ENCODE measurements around the gene PPP2R2C. TPM values are rescaled to one million over a fixed set of nuclear protein-coding genes. Genes with fewer than 3 reads are reported as not detected.

PPP2R2C gene
- total RNA-seq, 1 experiment from 2014 or later = not detected

DNA sequence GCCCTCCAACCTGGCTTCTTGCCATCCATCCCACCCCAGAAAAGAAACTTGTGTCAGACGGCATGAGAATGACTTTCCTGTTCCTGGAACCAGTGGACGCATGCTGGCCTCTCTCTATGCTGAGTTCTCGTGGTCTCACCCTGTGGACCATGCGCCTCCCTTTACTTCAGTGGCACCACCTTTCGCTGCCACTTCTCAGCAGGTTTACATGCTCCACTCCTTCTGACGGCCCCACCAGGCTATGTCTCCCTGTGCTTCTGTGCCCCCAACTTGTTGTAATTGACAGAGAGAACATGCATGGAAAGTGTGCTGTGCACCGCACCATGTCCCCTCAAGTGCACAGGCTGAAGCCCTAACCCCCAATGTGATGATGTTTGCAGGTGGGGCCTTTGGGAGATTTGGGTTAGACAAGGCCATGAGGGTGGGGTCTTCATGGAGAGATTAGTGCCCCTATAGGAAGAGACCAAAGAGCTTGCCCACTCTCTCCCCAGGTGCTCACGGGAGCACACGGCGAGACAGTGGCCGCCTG lies 3.1 kb upstream of the PPP2R2C start:
- DNase-seq = no peak
- ChIA-PET POLR2A (no interaction called here), CTCF (no interaction called here)
- peaks cover 7% of the 10 kb centered on the region for H3K4me1 Mint-ChIP-seq (ENCODE audit: low read depth, unreplicated experiment)
- intact Hi-C loops (cut with micrococcal nuclease; ENCODE audit: unreplicated experiment) = no loop called here
- H3K4me3 Mint-ChIP-seq (ENCODE audit: unreplicated experiment) = no peak overlapping the region
- peaks cover 40% of the 10 kb centered on the region for H3K27me3 Mint-ChIP-seq (ENCODE audit: insufficient read depth, unreplicated experiment)
- H3K36me3 Mint-ChIP-seq (ENCODE audit: insufficient read depth, unreplicated experiment) = no peaks in the 10 kb centered on the region
- H3K36me3 ChIP-seq (ENCODE audit: control insufficient read depth, insufficient read depth, low read length) = no peaks in the 10 kb centered on the region
- BruUV-seq (replicated peaks) = no TSS peak
- no peak overlapping the region for H3K4me3 ChIP-seq (ENCODE audit: low read depth, low read length)
- H3K9me3 ChIP-seq = no peaks in the 10 kb centered on the region
- TF ChIP-seq, protein P1, sequence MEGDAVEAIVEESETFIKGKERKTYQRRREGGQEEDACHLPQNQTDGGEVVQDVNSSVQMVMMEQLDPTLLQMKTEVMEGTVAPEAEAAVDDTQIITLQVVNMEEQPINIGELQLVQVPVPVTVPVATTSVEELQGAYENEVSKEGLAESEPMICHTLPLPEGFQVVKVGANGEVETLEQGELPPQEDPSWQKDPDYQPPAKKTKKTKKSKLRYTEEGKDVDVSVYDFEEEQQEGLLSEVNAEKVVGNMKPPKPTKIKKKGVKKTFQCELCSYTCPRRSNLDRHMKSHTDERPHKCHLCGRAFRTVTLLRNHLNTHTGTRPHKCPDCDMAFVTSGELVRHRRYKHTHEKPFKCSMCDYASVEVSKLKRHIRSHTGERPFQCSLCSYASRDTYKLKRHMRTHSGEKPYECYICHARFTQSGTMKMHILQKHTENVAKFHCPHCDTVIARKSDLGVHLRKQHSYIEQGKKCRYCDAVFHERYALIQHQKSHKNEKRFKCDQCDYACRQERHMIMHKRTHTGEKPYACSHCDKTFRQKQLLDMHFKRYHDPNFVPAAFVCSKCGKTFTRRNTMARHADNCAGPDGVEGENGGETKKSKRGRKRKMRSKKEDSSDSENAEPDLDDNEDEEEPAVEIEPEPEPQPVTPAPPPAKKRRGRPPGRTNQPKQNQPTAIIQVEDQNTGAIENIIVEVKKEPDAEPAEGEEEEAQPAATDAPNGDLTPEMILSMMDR (IDR thresholded peaks at IDR 0.05; ENCODE audit: insufficient read depth in 1 of 2, low read depth in 1 of 2, low read length in 1 of 2, severe bottlenecking in 1 of 2, unreplicated experiment in 1 of 2) = no peak
- no peaks in the 10 kb centered on the region for H3K9me3 Mint-ChIP-seq (ENCODE audit: unreplicated experiment)
- no peak overlapping the region for H3K27ac Mint-ChIP-seq (ENCODE audit: unreplicated experiment)
- no peaks in the 10 kb centered on the region; the same call in 1 of the 2 replicates for H3K27me3 ChIP-seq (replicated peaks; ENCODE audit: control insufficient read depth, insufficient read depth, low read length)
- no peaks in the 10 kb centered on the region for H3K4me1 ChIP-seq

DNA sequence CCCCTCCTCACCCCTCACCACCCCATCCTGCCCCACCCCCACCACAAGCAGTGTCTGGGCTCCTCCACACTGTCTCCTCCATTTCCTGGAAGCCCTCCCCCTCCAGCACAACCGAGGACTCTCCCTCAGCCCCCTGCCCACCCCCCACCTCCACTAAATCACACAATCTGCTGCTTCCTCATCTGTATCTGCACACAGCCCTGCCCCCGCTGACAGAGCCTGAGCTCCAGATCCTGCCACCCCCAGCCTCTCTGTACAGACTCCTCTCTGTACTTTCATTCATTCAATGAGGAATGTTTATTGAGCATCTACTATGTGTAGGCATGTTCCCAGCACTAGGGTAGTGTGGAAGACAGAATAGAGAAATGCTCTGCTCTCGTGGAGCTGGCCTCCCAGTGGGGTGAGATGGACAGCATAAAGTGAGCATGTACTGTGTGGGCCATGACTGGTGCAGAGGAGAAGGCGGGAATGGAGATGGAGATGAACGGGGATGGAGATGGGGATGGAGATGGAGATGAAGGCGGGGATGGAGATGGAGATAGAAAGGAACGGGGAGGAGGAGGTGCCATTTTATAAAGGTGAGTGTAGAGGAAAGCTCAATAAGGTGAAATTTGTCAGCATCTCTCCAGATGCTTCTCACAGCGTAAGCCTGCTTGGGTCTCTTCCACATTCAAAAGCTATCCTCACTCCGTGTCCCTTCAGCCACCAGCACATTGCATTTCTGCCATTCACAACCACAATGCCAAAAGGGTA lies 2.5 kb upstream of the PPP2R2C start:
- H3K4me3 ChIP-seq (ENCODE audit: low read depth, low read length) = no peak overlapping the region
- intact Hi-C loops (cut with micrococcal nuclease; ENCODE audit: unreplicated experiment) = no loop called here
- no peaks in the 10 kb centered on the region for H3K36me3 ChIP-seq (ENCODE audit: control insufficient read depth, insufficient read depth, low read length)
- Mint-ChIP-seq H3K9me3 (ENCODE audit: unreplicated experiment) (no peaks in the 10 kb centered on the region), H3K36me3 (ENCODE audit: insufficient read depth, unreplicated experiment) (no peaks in the 10 kb centered on the region), H3K4me1 (ENCODE audit: low read depth, unreplicated experiment) (peaks cover 7% of the 10 kb centered on the region), H3K27ac (ENCODE audit: unreplicated experiment) (no peak overlapping the region), H3K27me3 (ENCODE audit: insufficient read depth, unreplicated experiment) (peaks cover 39% of the 10 kb centered on the region), H3K4me3 (ENCODE audit: unreplicated experiment) (no peak overlapping the region)
- DNase-seq = no peak
- no peaks in the 10 kb centered on the region for H3K4me1 ChIP-seq
- no TSS peak for BruUV-seq (replicated peaks)
- POLR2A ChIA-PET = no interaction called here
- no peaks in the 10 kb centered on the region for H3K9me3 ChIP-seq
- H3K27me3 ChIP-seq (replicated peaks; ENCODE audit: control insufficient read depth, insufficient read depth, low read length) = peaks cover under 1% of the 10 kb centered on the region
- TF ChIP-seq, protein P1 (IDR thresholded peaks at IDR 0.05; ENCODE audit: insufficient read depth in 1 of 2, low read depth in 1 of 2, low read length in 1 of 2, severe bottlenecking in 1 of 2, unreplicated experiment in 1 of 2) = no peak
- CTCF ChIA-PET = no interaction called here

DNA sequence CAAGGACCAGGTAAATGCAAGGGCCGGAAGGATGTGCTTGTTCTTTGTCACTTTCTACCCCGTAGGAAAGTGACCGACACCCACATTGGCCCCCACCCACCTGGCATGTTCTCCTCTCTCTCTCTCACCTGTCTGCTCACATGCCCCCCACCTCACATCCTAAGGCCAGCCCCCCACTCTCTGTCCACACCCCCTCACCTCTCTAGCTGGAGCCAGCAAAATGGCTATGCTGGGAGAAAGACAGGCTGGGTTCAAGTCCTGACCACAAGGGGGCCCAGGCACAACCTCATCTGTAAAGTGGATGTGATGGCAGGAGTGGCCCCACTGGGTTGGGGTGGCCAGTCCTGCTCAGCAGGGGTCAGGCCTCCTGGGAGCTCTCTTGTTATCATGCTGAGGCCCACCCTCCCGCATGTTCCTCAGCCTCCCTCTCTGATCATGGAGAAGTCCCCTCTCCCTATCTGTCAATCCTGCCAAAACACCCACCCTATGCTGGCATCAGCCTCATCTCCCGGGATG lies 1.7 kb upstream of the PPP2R2C start:
- POLR2A ChIA-PET = no interaction called here
- H3K27me3 ChIP-seq (replicated peaks; ENCODE audit: control insufficient read depth, insufficient read depth, low read length) = peaks cover 2% of the 10 kb centered on the region
- CTCF ChIA-PET = no interaction called here

More for the DNA sequence above, 1.7 kb upstream of the PPP2R2C start:
- intact Hi-C loops (cut with micrococcal nuclease; ENCODE audit: unreplicated experiment) = no loop called here
- no peak for DNase-seq
- TF ChIP-seq, protein P1 (IDR thresholded peaks at IDR 0.05; ENCODE audit: insufficient read depth in 1 of 2, low read depth in 1 of 2, low read length in 1 of 2, severe bottlenecking in 1 of 2, unreplicated experiment in 1 of 2) = peak in 1 of 2 experiments; percentile 2
- peaks cover 7% of the 10 kb centered on the region for H3K4me1 Mint-ChIP-seq (ENCODE audit: low read depth, unreplicated experiment)
- BruUV-seq (replicated peaks) = no TSS peak
- no peaks in the 10 kb centered on the region for H3K4me1 ChIP-seq
- H3K27ac Mint-ChIP-seq (ENCODE audit: unreplicated experiment) = no peak overlapping the region
- H3K4me3 ChIP-seq (ENCODE audit: low read depth, low read length) = no peak overlapping the region
- no peak overlapping the region for H3K4me3 Mint-ChIP-seq (ENCODE audit: unreplicated experiment)
- no peaks in the 10 kb centered on the region for H3K9me3 ChIP-seq
- H3K36me3 ChIP-seq (ENCODE audit: control insufficient read depth, insufficient read depth, low read length) = no peaks in the 10 kb centered on the region
- peaks cover 36% of the 10 kb centered on the region for H3K27me3 Mint-ChIP-seq (ENCODE audit: insufficient read depth, unreplicated experiment)
- no peaks in the 10 kb centered on the region for H3K9me3 Mint-ChIP-seq (ENCODE audit: unreplicated experiment)
- no peaks in the 10 kb centered on the region for H3K36me3 Mint-ChIP-seq (ENCODE audit: insufficient read depth, unreplicated experiment)
